Retina (tissue), 1 donor: ENCODE data around the gene ABHD2.
A peak's percentile ranks its signal among the peaks of the same experiment; 100 is the strongest.
"Not testable (repeated sequence)": the region's sequence is repeated elsewhere in the genome, so short reads cannot be mapped to it uniquely, and the experiment has no call there.

Source experiments
- DNase-seq: peaks from one replicate; pipeline ENCODE4 v3.0.0-alpha.2; 2016

Gene ABHD2

GRCh38 chr15:89122505-89123180, 34.4 kb downstream of the ABHD2 start:
- no peak for DNase-seq

GRCh38 chr15:89123181-89123525, 34.9 kb downstream of the ABHD2 start:
- no peak for DNase-seq

- no peak for DNase-seq
Measured at GRCh38 chr15:89125088-89125826, 37.0 kb downstream of the ABHD2 start.

GRCh38 chr15:89126009-89126408, 37.8 kb downstream of the ABHD2 start:
- DNase-seq: no peak

- DNase-seq: no peak
Measured at GRCh38 chr15:89127054-89127702, 38.9 kb downstream of the ABHD2 start.

DNA sequence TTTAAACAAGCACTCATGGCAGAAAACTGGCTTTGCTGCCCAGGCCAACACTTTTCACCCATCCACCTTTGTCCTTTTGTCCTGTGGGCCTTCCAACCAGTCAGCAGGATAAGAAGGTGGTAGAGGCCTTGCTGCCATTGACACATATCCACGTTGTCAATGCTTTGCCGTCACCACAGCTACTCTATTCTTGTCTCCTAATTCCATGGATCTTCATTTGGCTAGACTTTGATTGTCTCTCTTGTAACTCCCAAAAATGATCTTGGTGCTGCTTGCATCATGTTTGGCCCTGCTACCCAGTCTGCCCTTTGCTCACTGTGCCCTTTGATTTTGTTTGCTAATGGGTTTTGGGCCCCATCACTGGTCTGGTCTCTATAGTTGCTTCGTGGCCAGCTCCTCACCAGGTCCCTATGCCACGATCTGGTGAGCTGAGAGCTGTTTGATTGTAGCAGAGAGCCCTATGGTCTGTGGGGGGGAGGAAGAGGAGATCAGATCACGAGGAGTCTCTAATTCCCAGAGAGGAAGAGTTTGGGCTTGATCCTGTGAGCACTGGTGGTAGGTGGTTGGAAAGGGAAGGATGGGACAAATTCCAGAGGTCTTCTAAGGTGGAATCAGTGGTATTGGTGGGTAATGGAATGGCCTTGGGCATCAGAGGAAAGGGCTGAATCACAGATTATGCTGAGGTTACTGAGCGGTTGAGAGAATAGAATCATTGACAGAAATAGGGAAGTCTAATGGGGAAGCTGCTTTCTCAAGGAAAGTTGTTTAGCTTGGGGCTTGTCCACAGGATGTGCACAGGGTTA, 40.3 kb downstream of the ABHD2 start:
- DNase-seq: no peak

GRCh38 chr15:89129123-89129815, 41.0 kb downstream of the ABHD2 start:
- DNase-seq: peak; percentile 29

GRCh38 chr15:89129816-89130134, 41.5 kb downstream of the ABHD2 start:
- no peak for DNase-seq

GRCh38 chr15:89130201-89130600, 41.9 kb downstream of the ABHD2 start:
- DNase-seq: no peak

DNA sequence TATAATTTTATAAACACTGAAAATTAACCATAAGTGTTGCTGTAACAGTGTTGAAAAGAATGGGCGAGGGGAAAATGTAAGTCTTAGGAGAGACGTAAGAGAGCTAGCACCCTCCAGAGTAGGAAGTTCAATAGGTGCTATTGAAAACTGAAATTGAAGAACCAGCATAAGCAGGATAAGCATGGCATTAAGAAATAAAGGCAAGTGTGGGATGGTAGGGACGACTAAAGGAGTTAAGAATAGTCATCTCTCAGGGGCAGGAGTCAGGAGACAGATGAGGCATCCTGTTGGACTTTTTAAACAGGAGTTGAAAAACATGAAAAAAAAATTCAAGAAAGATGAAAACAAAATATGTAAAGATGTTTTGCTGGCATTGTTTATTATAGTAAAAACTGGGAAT, 43.5 kb downstream of the ABHD2 start:
- DNase-seq: no peak

- DNase-seq: no peak
Measured at GRCh38 chr15:89132611-89133507, 44.6 kb downstream of the ABHD2 start.

DNA sequence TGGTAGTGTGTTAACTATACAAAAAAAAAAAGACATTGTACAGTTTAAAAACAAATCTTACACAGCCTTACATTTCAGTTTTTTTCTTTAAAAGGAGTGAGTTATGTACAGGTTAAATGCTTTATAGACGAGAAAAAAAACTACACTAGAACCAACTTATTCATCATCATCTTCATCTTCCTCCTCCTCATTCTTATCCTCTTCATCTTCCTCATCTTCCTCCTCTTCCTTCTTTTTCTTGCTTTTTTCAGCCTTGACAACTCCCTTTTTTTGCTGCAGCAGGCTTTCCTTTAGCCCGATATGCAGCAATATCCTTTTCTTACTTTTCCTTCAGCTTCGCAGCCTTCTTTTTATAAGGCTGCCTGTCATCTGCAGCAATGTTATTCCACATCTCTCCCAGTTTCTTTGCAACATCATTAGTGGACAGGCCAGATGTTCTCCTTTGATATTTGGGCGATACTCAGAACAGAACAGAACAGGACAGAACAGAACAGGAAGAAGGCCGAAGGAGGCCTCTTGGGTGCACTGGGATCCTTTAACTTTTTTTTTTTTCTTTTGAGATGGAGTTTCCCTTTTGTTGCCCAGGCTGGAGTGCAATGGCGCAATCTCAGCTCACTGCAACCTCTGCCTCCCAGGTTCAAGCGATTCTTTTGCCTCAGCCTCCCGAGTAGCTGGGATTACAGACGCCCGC, 47.3 kb downstream of the ABHD2 start:
- not testable (repeated sequence) for DNase-seq

- DNase-seq: no peak
Measured at GRCh38 chr15:89136078-89136806, 48.0 kb downstream of the ABHD2 start.

- no peak for DNase-seq
Measured at GRCh38 chr15:89136818-89137772, 48.8 kb downstream of the ABHD2 start.

- DNase-seq: no peak
Measured at GRCh38 chr15:89137926-89138325, 49.7 kb downstream of the ABHD2 start.

DNA sequence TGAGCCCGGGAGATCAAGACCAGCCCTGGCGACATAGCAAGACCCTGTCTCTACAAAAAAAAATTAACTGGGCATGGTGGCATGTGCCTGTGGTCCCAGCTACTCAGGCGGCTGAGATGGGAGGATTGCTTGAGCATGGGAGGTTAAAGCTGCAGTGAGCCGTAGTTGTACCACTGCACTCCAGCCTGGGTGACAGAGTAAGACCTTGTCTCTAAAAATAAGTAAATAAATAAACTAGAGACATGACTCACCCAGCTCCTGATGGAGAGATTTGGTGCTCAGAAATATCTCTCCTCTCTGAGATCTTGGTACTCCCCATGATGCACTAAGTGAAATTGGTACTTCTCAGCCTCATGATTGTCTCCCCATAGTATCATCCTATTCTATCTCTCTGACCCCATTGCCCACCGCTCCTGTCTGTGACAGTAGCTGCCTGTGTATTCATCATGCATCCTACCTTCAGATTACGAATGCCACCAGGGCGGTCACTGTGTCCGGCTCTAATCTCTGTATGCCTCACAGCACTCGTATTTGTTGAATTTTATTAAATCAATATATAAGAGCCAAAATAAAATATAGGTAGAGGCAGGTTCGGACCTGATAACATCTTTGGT, 50.9 kb downstream of the ABHD2 start:
- DNase-seq: no peak

DNA sequence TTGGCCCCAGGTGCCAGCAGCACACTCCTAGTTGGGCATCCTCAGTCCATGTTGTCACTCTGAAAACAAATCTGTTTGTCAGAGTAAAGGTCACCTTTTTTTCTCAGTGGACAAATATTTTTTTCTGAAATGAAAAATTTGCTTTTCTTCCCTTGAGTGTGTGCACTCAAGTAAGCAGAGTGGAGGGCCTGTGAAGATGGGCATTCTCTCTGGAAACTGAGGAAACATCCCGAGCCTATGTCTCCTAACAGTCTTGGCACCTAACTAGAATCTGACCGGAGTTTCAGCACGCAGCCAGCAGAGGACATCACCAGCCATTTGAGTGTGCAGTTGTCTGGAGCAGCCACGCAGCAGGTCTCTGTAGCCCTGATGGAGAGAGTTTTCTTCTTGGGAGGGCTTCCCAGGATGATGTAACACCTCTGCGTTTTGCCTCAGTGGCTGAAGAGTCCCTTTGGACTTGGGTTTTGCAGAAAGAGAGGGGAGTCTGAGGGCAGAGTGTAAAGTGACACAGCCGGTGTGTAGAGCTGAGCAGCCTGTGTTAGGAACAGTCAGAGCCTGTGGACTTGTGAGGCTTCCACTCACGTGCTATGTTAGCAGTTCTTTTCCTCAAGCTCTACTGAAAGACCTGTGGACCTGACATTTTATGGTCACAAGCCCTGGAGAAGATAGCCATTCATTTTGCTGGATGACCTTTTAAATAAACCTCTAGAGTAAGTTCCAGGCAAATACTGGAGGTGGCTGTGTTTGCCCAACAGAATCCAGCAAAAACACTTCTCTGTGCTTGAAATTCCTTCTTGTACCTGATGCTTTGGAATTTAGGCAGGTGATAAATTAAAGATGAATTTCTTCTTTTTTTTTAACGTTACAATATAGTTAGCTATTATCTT, 51.6 kb downstream of the ABHD2 start:
- peak; percentile 29 for DNase-seq

GRCh38 chr15:89140595-89140994, 52.3 kb downstream of the ABHD2 start:
- no peak for DNase-seq
